CD14-positive monocyte (primary cell): ENCODE measurements around the gene OTOS. TPM values are rescaled to one million over a fixed set of nuclear protein-coding genes. Genes with fewer than 3 reads are reported as not detected.
A peak's percentile ranks its signal among the peaks of the same experiment; 100 is the strongest.

Experiments
- DNase-seq, 3 donors: peaks; one replicate each; pipeline ENCODE4 v3.0.0-alpha.2; 2011 to 2022
- H2AFZ ChIP-seq: 2 replicates; pipeline ENCODE4 v1.6.0; 2012; ENCODE audit warnings: mild to moderate bottlenecking, low read depth, low read length, inconsistent platforms; ENCODE audit not compliant: insufficient read depth, poor library complexity, severe bottlenecking
- H3K27ac ChIP-seq, 2 donors: 1 replicate in 1 of 2; 2 replicates in 1 of 2; pipeline ENCODE4 v1.5.1; 2012 to 2013; ENCODE audit warnings: low read length in 2 of 2, control low read depth in 1 of 2, inconsistent platforms in 1 of 2, low read depth in 1 of 2, mild to moderate bottlenecking in 1 of 2
- H3K27me3 ChIP-seq, 2 donors: one replicate each; pipeline versions ENCODE4 v1.6.0 to v1.6.1; 2011 to 2013; ENCODE audit warnings: low read length in 2 of 2; ENCODE audit not compliant: control insufficient read depth in 2 of 2, insufficient read depth in 2 of 2
- H3K36me3 ChIP-seq, 2 donors: replicated peaks in 1 of 2; 1 replicate in 1 of 2; 2 replicates in 1 of 2; pipeline versions ENCODE4 v1.5.1 to v1.6.1; 2012 to 2013; ENCODE audit warnings: low read length in 2 of 2, control low read depth in 1 of 2, inconsistent platforms in 1 of 2, mild to moderate bottlenecking in 1 of 2; ENCODE audit not compliant: insufficient read depth in 2 of 2, control insufficient read depth in 1 of 2
- H3K4me1 ChIP-seq, 2 donors: 1 replicate in 1 of 2; 2 replicates in 1 of 2; pipeline versions ENCODE4 v1.5.1 to v1.6.1; 2012 to 2013; ENCODE audit warnings: low read length in 2 of 2, control low read depth in 1 of 2, inconsistent platforms in 1 of 2, mild to moderate bottlenecking in 1 of 2, moderate library complexity in 1 of 2; ENCODE audit not compliant: insufficient read depth in 2 of 2, control insufficient read depth in 1 of 2
- H3K4me2 ChIP-seq: replicated peaks from 2 replicates; pipeline ENCODE3; 2012; ENCODE audit warnings: low read length, moderate library complexity, mild to moderate bottlenecking; ENCODE audit not compliant: poor library complexity, severe bottlenecking; ENCODE audit errors: extremely low read depth
- H3K4me3 ChIP-seq, 3 experiments: fragments of 200-600 bp in 1 of 3; sonication (generic) in 1 of 3; replicated peaks in 1 of 3; 1 replicate in 2 of 3; 2 replicates in 1 of 3; pipeline ENCODE4 v1.5.1; 2011 to 2013; ENCODE audit warnings: low read length in 3 of 3, mild to moderate bottlenecking in 3 of 3, control low read depth in 2 of 3, low read depth in 2 of 3, inconsistent platforms in 1 of 3, moderate library complexity in 1 of 3
- H3K79me2 ChIP-seq: 2 replicates; pipeline ENCODE4 v1.6.0; 2012; ENCODE audit warnings: mild to moderate bottlenecking, control low read depth, inconsistent platforms, low read length, moderate library complexity; ENCODE audit not compliant: insufficient read depth
- H3K9ac ChIP-seq: 2 replicates; pipeline ENCODE4 v1.6.0; 2017; ENCODE audit warnings: low read length, mild to moderate bottlenecking; ENCODE audit not compliant: insufficient read depth, poor library complexity, severe bottlenecking
- H3K9me3 ChIP-seq, 2 donors: replicated peaks in 1 of 2; 1 replicate in 1 of 2; 2 replicates in 1 of 2; pipeline versions ENCODE4 v1.5.1 to v1.6.1; 2012 to 2013; ENCODE audit warnings: low read length in 2 of 2, control low read depth in 1 of 2; ENCODE audit not compliant: control insufficient read depth in 1 of 2, insufficient read depth in 1 of 2
- H4K20me1 ChIP-seq: 2 replicates; pipeline ENCODE4 v1.6.0; 2012; ENCODE audit warnings: mild to moderate bottlenecking, low read length, control low read depth, moderate library complexity; ENCODE audit not compliant: insufficient read depth
- H3K27ac Mint-ChIP-seq, 7 donors: one replicate each; pipeline ENCODE4 v1.8.0; 2020; ENCODE audit warnings: mild to moderate bottlenecking in 7 of 7, mixed read lengths in 7 of 7, moderate library complexity in 6 of 7, inconsistent platforms in 2 of 7
- H3K27me3 Mint-ChIP-seq, 3 donors: one replicate each; pipeline ENCODE4 v1.8.0; 2021 to 2022; ENCODE audit warnings: low read depth in 3 of 3, mild to moderate bottlenecking in 3 of 3, mixed read lengths in 3 of 3, moderate library complexity in 3 of 3, inconsistent platforms in 1 of 3
- H3K36me3 Mint-ChIP-seq, 2 donors: one replicate each; pipeline ENCODE4 v1.8.0; 2020; ENCODE audit warnings: mixed read lengths in 2 of 2, inconsistent platforms in 1 of 2, mild to moderate bottlenecking in 1 of 2
- H3K4me1 Mint-ChIP-seq: one replicate; pipeline ENCODE4 v1.8.0; 2020; ENCODE audit warnings: mild to moderate bottlenecking, mixed read lengths
- H3K4me3 Mint-ChIP-seq, 2 donors: one replicate each; pipeline ENCODE4 v1.8.0; 2020; ENCODE audit warnings: mild to moderate bottlenecking in 2 of 2, mixed read lengths in 2 of 2, moderate library complexity in 1 of 2
- H3K9me3 Mint-ChIP-seq, 7 donors: one replicate each; pipeline ENCODE4 v1.8.0; 2020 to 2022; ENCODE audit warnings: mixed read lengths in 7 of 7, mild to moderate bottlenecking in 6 of 7, moderate library complexity in 6 of 7, inconsistent platforms in 2 of 7
- CTCF ChIP-seq: fragments of 200-600 bp; IDR thresholded peaks from one replicate; pipeline ENCODE4 v1.8.0; 2022; ENCODE audit warnings: antibody characterized with exemption, mild to moderate bottlenecking
- WGBS: methylation state at CpG from one replicate; pipeline ENCODE4 v1.1.5; 2013; ENCODE audit warnings: missing lambda C conversion rate; ENCODE audit not compliant: insufficient coverage; 5-methylcytosine and 5-hydroxymethylcytosine counted together
- intact Hi-C, 2 donors: fragments of 100-400 bp; cut with micrococcal nuclease; formaldehyde crosslinking; loops; one replicate each; pipeline versions ENCODE4 v1.15.0 to v1.15.1; 2023
- polyA plus RNA-seq, 3 donors: library from polyadenylated mRNA; depleted of rRNA in 1 of 3; unstranded in 2 of 3; stranded (reverse) in 1 of 3; fragments of 300-500 nt in 2 of 3; fragments of >200 nt in 1 of 3; fragmentation: Illumina TruSeq in 2 of 3; gene quantifications; 1 replicate in 2 of 3; 2 replicates in 1 of 3; pipeline ENCODE4 v1.2.3, GENCODE V29; 2012 to 2021

The OTOS gene
- polyA plus RNA-seq, 3 donors = not detected

- no peak for TF ChIP-seq CTCF
- Histone ChIP-seq H3K9me3 (no peaks in the 10 kb centered on the region), H3K36me3 (peaks cover 3 to 4% of the 10 kb centered on the region in 2 donors), H3K4me2 (no peak overlapping the region), H2AFZ (peak overlapping the region; percentile 21), H3K79me2 (peaks cover 18% of the 10 kb centered on the region), H3K9ac (no peak overlapping the region), H3K4me1 (peaks cover 19 to 22% of the 10 kb centered on the region in 2 donors), H3K27me3 (peaks cover 0 to 17% of the 10 kb centered on the region in 2 donors), H3K27ac (no peak overlapping the region), H3K4me3 (no peak overlapping the region), H4K20me1 (peaks cover 12% of the 10 kb centered on the region)
- no peak overlapping the region for H3K4me3 Mint-ChIP-seq
- peaks cover 6 to 30% (median 14%) of the 10 kb centered on the region in 3 donors for H3K27me3 Mint-ChIP-seq
- H3K27ac Mint-ChIP-seq = no peak overlapping the region
- 100% methylated on average over 1 of the region's 9 CpGs for WGBS
- no peak for DNase-seq
- intact Hi-C loops = no loop called here
- H3K9me3 Mint-ChIP-seq = peaks cover 0 to 4% (median 0%) of the 10 kb centered on the region in 7 donors
- H3K4me1 Mint-ChIP-seq = peaks cover 25% of the 10 kb centered on the region
- peaks cover 6 to 7% of the 10 kb centered on the region in 2 donors for H3K36me3 Mint-ChIP-seq
Observed at GRCh38 chr2:240138254-240138984, 2.0 kb downstream of the OTOS start.

- Histone ChIP-seq H3K9ac (no peak overlapping the region), H3K9me3 (no peaks in the 10 kb centered on the region), H3K27ac (no peak overlapping the region), H2AFZ (peak overlapping the region; percentile 21), H3K27me3 (peaks cover 0 to 17% of the 10 kb centered on the region in 2 donors), H3K4me3 (no peak overlapping the region), H3K4me2 (no peak overlapping the region), H3K79me2 (peaks cover 18% of the 10 kb centered on the region), H3K36me3 (peaks cover 10 to 11% of the 10 kb centered on the region in 2 donors), H3K4me1 (peaks cover 19 to 22% of the 10 kb centered on the region in 2 donors), H4K20me1 (peaks cover 12% of the 10 kb centered on the region)
- Mint-ChIP-seq H3K27me3 (peaks cover 6 to 30% (median 11%) of the 10 kb centered on the region in 3 donors), H3K9me3 (peaks cover 0 to 4% (median 0%) of the 10 kb centered on the region in 7 donors), H3K27ac (no peak overlapping the region), H3K36me3 (peaks cover 12 to 14% of the 10 kb centered on the region in 2 donors), H3K4me1 (peaks cover 25% of the 10 kb centered on the region), H3K4me3 (peak overlapping the region in 1 of 2 donors; percentile 96)
- DNase-seq = no peak
- intact Hi-C loops = no loop called here
- WGBS = 95% methylated on average over 17 of the region's 19 CpGs
- TF ChIP-seq CTCF = no peak
Observed at GRCh38 chr2:240137596-240138253, 2.7 kb downstream of the OTOS start.
